Endothelial cell of umbilical vein (primary cell): ENCODE results near the gene CBX6. TPM values are rescaled to one million over a fixed set of nuclear protein-coding genes. Genes with fewer than 3 reads are reported as not detected.
"Not testable (repeated sequence)": the region's sequence is repeated elsewhere in the genome, so short reads cannot be mapped to it uniquely, and the experiment has no call there.

Experiments
- BruUV-seq: library from RNA; stranded (reverse); fragments of 400-500 nt; replicated peaks from 2 replicates; lab custom pipeline; 2021; lab: Mats Ljungman, UMichigan
- CTCF ChIA-PET: fragments of 300-600, 350-600 bp; sonication (Branson Sonifier 250); formaldehyde crosslinking; loops from one replicate; lab custom pipeline; 2021; ENCODE audit warnings: antibody characterized with exemption, inconsistent platforms; lab: Charles Lee
- POLR2A ChIA-PET: fragments of 300-600, 350-600 bp; sonication (Branson Sonifier 250); formaldehyde crosslinking; loops from one replicate; lab custom pipeline; 2021; ENCODE audit warnings: antibody characterized with exemption, inconsistent platforms; lab: Charles Lee
- DNase-seq: peaks from one replicate; pipeline ENCODE4 v3.0.0-alpha.2; 2011; ENCODE audit warnings: low read depth, low spot score
- FAIRE-seq: peaks from 2 replicates; lab custom pipeline; 2011; peaks lifted over from hg19 to GRCh38; lab: Jason Lieb, UNC
- H2AFZ ChIP-seq: 2 replicates; pipeline ENCODE4 v1.6.0; 2012; ENCODE audit warnings: low read depth, low read length, control low read depth, inconsistent platforms
- H3K27ac ChIP-seq: 2 replicates; pipeline ENCODE4 v1.5.1; 2011; ENCODE audit warnings: low read depth, mild to moderate bottlenecking, control low read depth, low read length, moderate library complexity; ENCODE audit not compliant: insufficient read depth
- H3K27me3 ChIP-seq, 2 experiments: 2 replicates each; pipeline versions ENCODE4 v1.6.0 to v1.6.1; 2011; ENCODE audit warnings: low read length in 2 of 2, mixed read lengths in 1 of 2; ENCODE audit not compliant: control insufficient read depth in 2 of 2, insufficient read depth in 2 of 2
- H3K36me3 ChIP-seq, 2 experiments: 2 replicates in 1 of 2; 3 replicates in 1 of 2; pipeline ENCODE4 v1.5.1; 2011; ENCODE audit warnings: low read length in 2 of 2, mild to moderate bottlenecking in 1 of 2, moderate library complexity in 1 of 2; ENCODE audit not compliant: control insufficient read depth in 2 of 2, insufficient read depth in 2 of 2; ENCODE audit errors: extremely low read depth in 1 of 2
- H3K4me1 ChIP-seq: 3 replicates; pipeline ENCODE4 v1.5.1; 2011; ENCODE audit warnings: mild to moderate bottlenecking, low read length; ENCODE audit not compliant: control insufficient read depth, insufficient read depth; ENCODE audit errors: extremely low read depth
- H3K4me2 ChIP-seq: 2 replicates; pipeline ENCODE4 v1.6.1; 2011; ENCODE audit warnings: low read length, control low read depth, mixed read lengths; ENCODE audit not compliant: insufficient read depth
- H3K4me3 ChIP-seq, 3 experiments: fragments of 200-600 bp in 1 of 3; sonication (generic), shearing (Covaris generic) in 1 of 3; replicated peaks in 1 of 3; 2 replicates each; pipeline ENCODE4 v1.5.1; 2011 to 2016; ENCODE audit warnings: control low read depth in 3 of 3, low read length in 3 of 3, mild to moderate bottlenecking in 2 of 3, inconsistent platforms in 1 of 3, low read depth in 1 of 3, moderate library complexity in 1 of 3; ENCODE audit not compliant: insufficient read depth in 1 of 3
- H3K79me2 ChIP-seq: 2 replicates; pipeline ENCODE4 v1.6.0; 2012; ENCODE audit warnings: low read length, inconsistent platforms; ENCODE audit not compliant: control insufficient read depth, insufficient read depth
- H3K9ac ChIP-seq: replicated peaks from 2 replicates; pipeline ENCODE3; 2011; ENCODE audit warnings: low read length, control low read depth; ENCODE audit not compliant: insufficient read depth; ENCODE audit errors: extremely low read depth
- H3K9me1 ChIP-seq: replicated peaks from 3 replicates; pipeline ENCODE4 v1.6.0; 2011; ENCODE audit warnings: mild to moderate bottlenecking, low read length; ENCODE audit not compliant: control insufficient read depth, insufficient read depth; ENCODE audit errors: extremely low read depth
- H3K9me3 ChIP-seq: replicated peaks from 2 replicates; pipeline ENCODE4 v1.5.1; 2012; ENCODE audit warnings: low read length, inconsistent platforms; ENCODE audit not compliant: control insufficient read depth, insufficient read depth
- H4K20me1 ChIP-seq: replicated peaks from 2 replicates; pipeline ENCODE3; 2011; ENCODE audit warnings: mild to moderate bottlenecking, low read length; ENCODE audit not compliant: control insufficient read depth, insufficient read depth; ENCODE audit errors: extremely low read depth
- CTCF ChIP-seq, 2 donors: IDR thresholded peaks; 1 replicate in 1 of 2; 2 replicates in 1 of 2; pipeline ENCODE4 v1.5.1; 2011; ENCODE audit warnings: low read length in 2 of 2, mild to moderate bottlenecking in 2 of 2, moderate library complexity in 2 of 2, control low read depth in 1 of 2, inconsistent platforms in 1 of 2, low read depth in 1 of 2; ENCODE audit not compliant: insufficient read depth in 1 of 2; ENCODE audit errors: extremely low read depth in 1 of 2
- EZH2 ChIP-seq: IDR thresholded peaks from 2 replicates; pipeline ENCODE4 v1.6.1; 2012; ENCODE audit warnings: borderline replicate concordance, low read depth, mild to moderate bottlenecking, moderate library complexity, low read length, inconsistent platforms; ENCODE audit not compliant: severe bottlenecking
- FOS ChIP-seq: IDR thresholded peaks from 2 replicates; pipeline ENCODE4 v1.6.1; 2011; ENCODE audit warnings: mild to moderate bottlenecking, low read length, moderate library complexity, borderline replicate concordance; ENCODE audit not compliant: insufficient read depth
- GATA2 ChIP-seq: IDR thresholded peaks from 2 replicates; pipeline ENCODE4 v1.7.0; 2011; ENCODE audit warnings: low read depth, mild to moderate bottlenecking, moderate library complexity, mixed read lengths, low read length; ENCODE audit not compliant: insufficient read length, insufficient read depth
- JUN ChIP-seq: IDR thresholded peaks from 2 replicates; pipeline ENCODE4 v1.6.1; 2011; ENCODE audit warnings: borderline replicate concordance, low read depth; ENCODE audit not compliant: insufficient read length, insufficient read depth
- MAX ChIP-seq: IDR thresholded peaks from 2 replicates; pipeline ENCODE4 v1.6.1; 2011; ENCODE audit not compliant: insufficient read depth, insufficient read length
- MYC ChIP-seq: IDR thresholded peaks from one replicate; pipeline ENCODE4 v1.6.1; 2011; ENCODE audit warnings: mild to moderate bottlenecking, low read depth, low read length
- POLR2A ChIP-seq: IDR thresholded peaks from 2 replicates; pipeline ENCODE4 v1.6.1; 2012; ENCODE audit warnings: low read depth, mild to moderate bottlenecking, control low read depth, low read length
- POLR2AphosphoS5 ChIP-seq: IDR thresholded peaks from 2 replicates; pipeline ENCODE4 v1.6.1; 2012; ENCODE audit warnings: low read depth, mild to moderate bottlenecking, control low read depth, low read length, moderate library complexity; ENCODE audit not compliant: insufficient read depth
- dilution Hi-C: fragments of 300-500 bp; cut with MboI; formaldehyde crosslinking; loops from one replicate; pipeline ENCODE4 v1.15.0; 2019; ENCODE audit warnings: low sequenced_read_pairs; ENCODE audit not compliant: extremely low pct_ligation_motif_present
- intact Hi-C: fragments of 100-400 bp; cut with micrococcal nuclease; formaldehyde crosslinking; loops from one replicate; pipeline ENCODE4 v1.10.0; 2022
- polyA plus RNA-seq, 4 experiments: library from polyadenylated mRNA; depleted of rRNA in 3 of 4; stranded (reverse) in 3 of 4; unstranded in 1 of 4; fragments of >200 nt; gene quantifications; 2 replicates each; pipeline versions ENCODE4 v1.2.1 to v1.2.3, GENCODE V29; 2011 to 2012; ENCODE audit warnings: missing spikeins in 1 of 4
- total RNA-seq: library from RNA; stranded (reverse); gene quantifications from 2 replicates; pipeline ENCODE4 v1.2.3, GENCODE V29; 2021

The CBX6 gene
- total and polyA plus RNA-seq, 2 donors (not counting 3 experiments of a cell fraction or from before 2014, with no cell fraction given): 14.9 to 62.6 TPM

GRCh38 chr22:38906052-38906451 is 34.0 kb upstream of the CBX6 start:
- Histone ChIP-seq H3K4me1 (no peaks in the 10 kb centered on the region), H3K9me1 (no peaks in the 10 kb centered on the region), H2AFZ (no peak overlapping the region), H4K20me1 (no peaks in the 10 kb centered on the region), H3K36me3 (no peaks in the 10 kb centered on the region), H3K27me3 (peaks cover 18 to 19% of the 10 kb centered on the region in 2 experiments), H3K4me2 (no peak overlapping the region), H3K79me2 (no peaks in the 10 kb centered on the region), H3K27ac (no peak overlapping the region), H3K4me3 (no peak overlapping the region), H3K9me3 (no peaks in the 10 kb centered on the region), H3K9ac (no peak overlapping the region)
- DNase-seq (no peak), FAIRE-seq (no peak)
- intact Hi-C loops (no loop called here), dilution Hi-C loops (no loop called here)
- CTCF ChIA-PET: no interaction called here
- BruUV-seq: no TSS peak
- POLR2A ChIA-PET: no interaction called here
- TF ChIP-seq FOS: no peak
- TF ChIP-seq JUN: no peak
- TF ChIP-seq CTCF (IDR thresholded peaks at IDR 0.05; ENCODE audit: extremely low read depth in 1 of 2, insufficient read depth in 1 of 2, low read depth in 1 of 2, low read length in 2 of 2): no peak
- TF ChIP-seq GATA2: no peak
- TF ChIP-seq POLR2A: no peak
- TF ChIP-seq MYC: no peak
- no peak for TF ChIP-seq EZH2
- no peak for TF ChIP-seq POLR2AphosphoS5
- no peak for TF ChIP-seq MAX

DNA sequence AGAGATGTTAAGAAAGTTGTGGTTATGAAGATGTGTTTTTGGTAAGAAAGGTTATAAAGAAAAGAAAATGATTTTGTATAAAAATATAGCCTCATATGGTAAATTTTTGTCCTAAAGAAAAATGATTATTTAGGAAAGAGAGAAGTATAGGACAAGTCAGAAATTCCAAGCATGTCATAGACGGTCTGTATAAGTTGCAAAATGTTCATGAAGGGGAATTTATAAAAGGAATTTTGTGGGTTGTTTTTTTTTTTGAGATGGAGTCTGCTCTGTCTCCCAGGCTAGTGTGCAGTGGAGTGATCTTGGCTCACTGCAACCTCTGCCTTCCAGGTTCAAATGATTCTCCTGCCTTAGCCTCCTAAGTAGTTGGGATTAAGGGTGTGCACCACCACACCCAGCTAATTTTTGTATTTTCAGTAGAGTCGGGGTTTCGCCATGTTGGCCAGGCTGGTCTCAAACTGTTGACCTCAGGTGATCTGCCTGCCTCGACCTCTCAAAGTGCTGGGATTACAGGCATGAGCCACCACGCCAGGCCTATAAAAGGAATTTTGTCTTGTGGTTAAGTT is 32.1 kb upstream of the CBX6 start:
- CTCF ChIA-PET: not testable (repeated sequence)

More for the DNA sequence above, 32.1 kb upstream of the CBX6 start:
- H3K9me3 ChIP-seq, H3K27ac ChIP-seq, BruUV-seq, H3K4me3 ChIP-seq, H3K4me2 ChIP-seq, H3K36me3 ChIP-seq, DNase-seq, H3K9ac ChIP-seq, H2AFZ ChIP-seq, FAIRE-seq, intact Hi-C loops, H3K79me2 ChIP-seq, H3K9me1 ChIP-seq, POLR2A ChIA-PET, H3K4me1 ChIP-seq, dilution Hi-C loops, H4K20me1 ChIP-seq: not testable (repeated sequence)
- peaks cover 10 to 12% of the 10 kb centered on the region in 2 experiments for H3K27me3 ChIP-seq
